HG03460 (cell line): ENCODE data around the gene ZBTB38.

Source experiments
- ATAC-seq: cut with Tn5 transposase; IDR thresholded peaks from one replicate; pipeline ENCODE4 v1.9.1; 2021; ENCODE audit not compliant: unreplicated experiment

ZBTB38 gene

GRCh38 chr3:141338881-141339280 is 29.4 kb upstream of the ZBTB38 start:
- no peak for ATAC-seq

GRCh38 chr3:141341536-141341935 is 26.8 kb upstream of the ZBTB38 start:
- ATAC-seq = no peak

- ATAC-seq = no peak
These were observed 25.9 kb upstream of the ZBTB38 start for GRCh38 chr3:141342386-141342785.

GRCh38 chr3:141343077-141343476 is 25.2 kb upstream of the ZBTB38 start:
- no peak for ATAC-seq

GRCh38 chr3:141343865-141344271 is 24.4 kb upstream of the ZBTB38 start:
- no peak for ATAC-seq

GRCh38 chr3:141345528-141345927 is 22.8 kb upstream of the ZBTB38 start:
- no peak for ATAC-seq

GRCh38 chr3:141346007-141346406 is 22.3 kb upstream of the ZBTB38 start:
- no peak for ATAC-seq

GRCh38 chr3:141346418-141346817 is 21.9 kb upstream of the ZBTB38 start:
- ATAC-seq = no peak

GRCh38 chr3:141346839-141347238 is 21.5 kb upstream of the ZBTB38 start:
- ATAC-seq = no peak

- no peak for ATAC-seq
These were observed 19.5 kb upstream of the ZBTB38 start for GRCh38 chr3:141348837-141349236.

- ATAC-seq = no peak
These were observed 18.6 kb upstream of the ZBTB38 start for GRCh38 chr3:141349711-141350110.

GRCh38 chr3:141350666-141351065 is 17.6 kb upstream of the ZBTB38 start:
- no peak for ATAC-seq

- ATAC-seq = no peak
These were observed 15.9 kb upstream of the ZBTB38 start for GRCh38 chr3:141352262-141352984.

- ATAC-seq = no peak
These were observed 14.4 kb upstream of the ZBTB38 start for GRCh38 chr3:141353652-141354495.

- ATAC-seq = no peak
These were observed 13.8 kb upstream of the ZBTB38 start for GRCh38 chr3:141354517-141354916.

- ATAC-seq = no peak
These were observed 13.1 kb upstream of the ZBTB38 start for GRCh38 chr3:141355242-141355641.

GRCh38 chr3:141356046-141356445 is 12.3 kb upstream of the ZBTB38 start:
- no peak for ATAC-seq

- peak; percentile 65 for ATAC-seq
These were observed 7.3 kb upstream of the ZBTB38 start for GRCh38 chr3:141360888-141361598.

GRCh38 chr3:141362736-141363135 is 5.6 kb upstream of the ZBTB38 start:
- ATAC-seq = no peak

GRCh38 chr3:141365201-141365600 is 3.1 kb upstream of the ZBTB38 start:
- no peak for ATAC-seq

- ATAC-seq = no peak
These were observed 1.8 kb upstream of the ZBTB38 start for GRCh38 chr3:141366285-141367037.
